GM10847 (cell line): ENCODE data around the gene FBXO34.

Experiments
- POLR2A ChIP-seq: IDR thresholded peaks from 2 replicates; pipeline ENCODE4 v1.6.1; 2011; ENCODE audit not compliant: insufficient read length; ENCODE audit errors: extremely low read depth

FBXO34 gene

GRCh38 chr14:55294603-55295002 lies 23.4 kb downstream of the FBXO34 start:
- no peak for TF ChIP-seq POLR2A

GRCh38 chr14:55297611-55298499 lies 26.6 kb downstream of the FBXO34 start:
- TF ChIP-seq POLR2A: no peak

DNA sequence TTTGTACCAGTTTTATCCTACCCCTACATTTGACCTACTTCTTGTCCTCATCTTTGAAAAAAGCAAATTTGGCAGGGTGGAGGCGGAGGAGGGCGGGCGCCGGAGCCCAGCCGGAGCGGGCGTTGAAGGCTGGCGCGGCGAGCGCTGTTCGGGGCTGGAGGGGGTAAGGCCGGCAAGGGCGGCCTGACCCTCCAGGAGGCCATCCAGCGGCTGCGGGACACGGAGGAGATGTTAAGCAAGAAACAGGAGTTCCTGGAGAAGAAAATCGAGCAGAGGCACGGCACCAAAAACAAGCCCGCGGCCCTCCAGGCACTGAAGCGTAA lies 27.2 kb downstream of the FBXO34 start:
- no peak for TF ChIP-seq POLR2A

- TF ChIP-seq POLR2A: no peak
These were observed 30.4 kb downstream of the FBXO34 start for GRCh38 chr14:55301437-55302121.

DNA sequence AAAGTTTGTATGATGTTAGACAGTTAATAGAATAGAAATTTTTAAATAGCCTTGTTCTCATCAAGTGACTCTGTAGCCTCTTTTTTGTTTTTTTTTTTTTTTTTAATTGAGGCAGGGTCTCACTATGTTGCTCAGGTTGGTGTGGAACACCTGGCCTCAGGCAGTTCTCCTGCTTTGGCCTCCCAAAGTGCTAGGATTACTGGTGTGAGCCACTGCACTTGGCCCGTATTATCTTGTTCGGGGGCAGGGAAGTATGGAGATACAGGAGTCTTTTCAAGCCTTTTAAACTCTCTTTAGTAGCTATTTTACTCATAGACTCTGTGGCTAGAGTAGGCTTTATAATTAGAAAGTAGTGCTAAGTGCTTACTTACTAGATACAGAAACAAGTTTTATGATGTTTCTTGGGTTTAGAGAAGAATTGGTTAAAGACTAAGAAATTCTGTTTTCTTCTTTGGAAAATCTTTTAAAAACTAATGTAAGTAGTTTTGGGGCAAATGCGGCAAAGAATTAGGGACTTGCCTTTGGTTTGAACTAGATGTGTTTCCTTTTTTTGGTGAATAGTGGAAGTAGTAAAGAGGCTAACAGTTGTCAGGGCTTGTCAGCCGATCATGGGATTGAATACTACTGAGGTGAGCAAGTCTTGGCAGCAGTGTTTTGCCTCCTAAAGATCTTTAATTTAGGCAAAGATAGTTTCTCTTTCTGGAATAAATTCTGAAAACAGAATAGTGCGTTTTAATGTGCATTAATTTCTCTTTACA lies 31.3 kb downstream of the FBXO34 start:
- no peak for TF ChIP-seq POLR2A

DNA sequence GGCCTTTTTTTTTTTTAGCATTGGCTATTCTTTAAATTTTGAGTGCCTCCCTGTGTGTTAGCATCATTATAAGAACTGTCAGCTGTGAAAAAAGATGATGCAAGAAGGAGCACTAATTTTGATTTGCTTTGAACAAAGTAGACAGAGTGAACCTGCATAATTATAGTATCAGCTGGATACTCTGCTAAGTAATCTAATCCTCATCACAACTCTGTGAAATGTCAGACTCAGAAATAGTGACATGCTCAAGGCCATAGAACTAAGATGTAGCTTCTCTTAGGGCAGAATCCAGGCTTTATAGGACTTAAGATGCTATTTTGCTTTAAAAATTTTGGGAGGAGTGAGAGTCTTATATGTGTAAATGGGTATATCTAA lies 31.9 kb downstream of the FBXO34 start:
- TF ChIP-seq POLR2A: no peak

- no peak for TF ChIP-seq POLR2A
These were observed 32.5 kb downstream of the FBXO34 start for GRCh38 chr14:55303691-55304145.

GRCh38 chr14:55306938-55307589 lies 35.8 kb downstream of the FBXO34 start:
- TF ChIP-seq POLR2A: no peak

DNA sequence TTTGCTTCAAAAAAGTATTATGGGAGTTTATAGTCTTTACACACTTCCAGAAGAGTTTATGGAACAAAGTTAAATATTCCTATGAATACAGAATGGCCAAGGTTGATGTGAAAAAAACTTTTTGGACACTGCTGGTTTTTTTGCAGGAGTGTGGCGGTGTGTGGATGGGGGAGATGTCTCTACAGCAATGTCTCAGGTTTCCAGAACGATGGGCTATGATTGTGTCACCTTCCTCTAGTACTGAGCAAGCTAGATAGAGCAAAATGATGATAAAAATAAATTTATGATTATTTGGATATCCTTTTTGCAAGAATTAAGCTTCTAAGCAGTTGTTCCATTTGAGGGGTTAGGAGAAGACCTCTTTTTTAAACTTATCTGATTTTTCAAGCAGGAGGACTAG lies 37.9 kb downstream of the FBXO34 start:
- TF ChIP-seq POLR2A: no peak

GRCh38 chr14:55309761-55310365 lies 38.6 kb downstream of the FBXO34 start:
- no peak for TF ChIP-seq POLR2A

GRCh38 chr14:55313480-55313879 lies 42.3 kb downstream of the FBXO34 start:
- no peak for TF ChIP-seq POLR2A

DNA sequence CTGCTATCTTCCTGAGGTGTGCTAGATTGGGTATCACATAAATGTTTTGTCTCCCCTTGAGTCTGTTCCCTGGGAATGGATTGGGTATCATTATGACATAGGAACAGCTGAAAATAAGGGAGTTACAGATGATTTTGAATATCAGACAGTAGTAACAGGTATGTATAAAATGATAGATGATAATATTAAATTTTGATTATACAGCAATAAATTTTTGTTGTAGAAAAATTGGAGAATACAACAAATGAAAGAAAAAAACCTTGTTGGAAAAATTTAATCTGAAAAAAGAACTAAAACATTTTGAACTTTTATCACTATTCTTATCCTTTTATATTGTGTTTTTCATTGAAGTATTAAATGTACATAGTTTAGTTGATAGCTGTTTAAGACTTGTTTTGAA lies 43.2 kb downstream of the FBXO34 start:
- TF ChIP-seq POLR2A: no peak

- TF ChIP-seq POLR2A: no peak
These were observed 45.3 kb downstream of the FBXO34 start for GRCh38 chr14:55316564-55316963.

DNA sequence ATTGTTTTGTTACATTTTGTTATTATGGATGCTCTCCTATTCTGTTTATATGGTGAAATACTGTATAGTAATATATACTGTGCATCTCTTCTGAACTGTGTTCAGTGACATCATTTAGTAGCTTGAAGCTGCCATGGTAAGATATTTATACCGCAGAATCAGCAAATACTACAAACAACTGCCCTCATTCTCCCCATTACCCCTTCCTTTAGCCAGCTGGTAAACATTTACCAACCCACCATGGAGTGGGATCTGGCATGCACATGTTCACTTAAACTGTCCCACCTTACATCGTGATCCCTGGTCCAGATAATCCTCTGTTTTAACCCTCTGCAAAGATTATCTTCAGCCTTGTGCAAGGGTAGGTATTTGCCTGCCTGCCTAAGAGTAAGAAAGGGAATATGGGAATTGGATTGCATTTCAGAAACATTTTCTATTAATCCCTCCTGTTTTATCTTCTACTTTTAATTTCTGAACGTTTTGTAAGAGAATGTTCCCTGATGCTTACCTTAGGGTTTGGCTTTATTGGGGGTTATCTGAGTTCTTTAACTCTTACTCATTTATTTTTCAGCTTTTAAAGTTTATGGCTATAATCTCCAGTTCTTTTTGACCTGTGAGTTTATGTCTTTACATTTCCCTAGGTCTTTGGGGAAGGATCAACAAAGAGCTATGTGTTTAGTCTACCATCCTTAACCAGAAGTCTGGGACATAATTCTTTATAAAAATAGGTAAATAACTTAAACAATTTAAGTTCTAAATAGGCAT lies 46.5 kb downstream of the FBXO34 start:
- no peak for TF ChIP-seq POLR2A
